CD4-positive, alpha-beta T cell (primary cell): ENCODE measurements around the gene TM4SF4. TPM values are rescaled to one million over a fixed set of nuclear protein-coding genes. Genes with fewer than 3 reads are reported as not detected.

Source experiments
- ATAC-seq: fragments of 200-7000 bp; cut with Tn5 transposase; one replicate; pipeline ENCODE4 v1.10.0; 2022; ENCODE audit warnings: mild to moderate bottlenecking; ENCODE audit not compliant: poor library complexity
- CTCF ChIA-PET: fragments of 350-600 bp; sonication (Branson Sonifier 250); formaldehyde crosslinking; loops from one replicate; lab custom pipeline; 2021; ENCODE audit warnings: antibody characterized with exemption, inconsistent platforms; lab: Charles Lee
- POLR2A ChIA-PET: fragments of 350-600 bp; sonication (Branson Sonifier 250); formaldehyde crosslinking; loops from one replicate; lab custom pipeline; 2021; ENCODE audit warnings: antibody characterized with exemption, inconsistent platforms; lab: Charles Lee
- DNase-seq, 14 experiments: peaks; one replicate each; pipeline ENCODE4 v3.0.0-alpha.2; 2013 to 2020; ENCODE audit warnings: mixed read lengths in 2 of 14
- H3K27ac ChIP-seq, 2 donors: one replicate each; pipeline versions ENCODE4 v1.5.1 to v1.7.0; 2013; ENCODE audit warnings: low read length in 2 of 2, low read depth in 1 of 2, mild to moderate bottlenecking in 1 of 2
- H3K27me3 ChIP-seq, 2 experiments: 1 replicate in 1 of 2; 2 replicates in 1 of 2; pipeline versions ENCODE4 v1.6.1 to v1.7.0; 2013; ENCODE audit warnings: low read length in 2 of 2, control low read depth in 1 of 2, mild to moderate bottlenecking in 1 of 2, moderate library complexity in 1 of 2; ENCODE audit not compliant: insufficient read depth in 2 of 2, control insufficient read depth in 1 of 2
- H3K36me3 ChIP-seq: one replicate; pipeline ENCODE4 v1.6.1; 2013; ENCODE audit warnings: low read length, control low read depth; ENCODE audit not compliant: insufficient read depth
- H3K4me1 ChIP-seq: one replicate; pipeline ENCODE4 v1.6.1; 2013; ENCODE audit warnings: low read length, control low read depth; ENCODE audit not compliant: insufficient read depth
- H3K4me3 ChIP-seq: one replicate; pipeline ENCODE4 v1.5.1; 2013; ENCODE audit warnings: mild to moderate bottlenecking, low read length, moderate library complexity
- H3K9me3 ChIP-seq, 2 experiments: 1 replicate in 1 of 2; 2 replicates in 1 of 2; pipeline versions ENCODE4 v1.6.1 to v1.7.0; 2013; ENCODE audit warnings: low read length in 2 of 2, mild to moderate bottlenecking in 2 of 2, control low read depth in 1 of 2, moderate library complexity in 1 of 2; ENCODE audit not compliant: control insufficient read depth in 1 of 2, insufficient read depth in 1 of 2
- H3K27ac Mint-ChIP-seq: one replicate; pipeline ENCODE4 v1.8.0; 2020; ENCODE audit warnings: mixed read lengths
- H3K27me3 Mint-ChIP-seq: one replicate; pipeline ENCODE4 v1.8.0; 2021; ENCODE audit warnings: mixed read lengths
- H3K36me3 Mint-ChIP-seq: one replicate; pipeline ENCODE4 v1.8.0; 2021; ENCODE audit warnings: low read depth, mixed read lengths
- H3K4me1 Mint-ChIP-seq: one replicate; pipeline ENCODE4 v1.8.0; 2021; ENCODE audit warnings: low read depth, mixed read lengths
- H3K4me3 Mint-ChIP-seq: one replicate; pipeline ENCODE4 v1.8.0; 2020; ENCODE audit warnings: mild to moderate bottlenecking, mixed read lengths
- H3K9me3 Mint-ChIP-seq: one replicate; pipeline ENCODE4 v1.8.0; 2020; ENCODE audit warnings: mixed read lengths
- CTCF ChIP-seq: fragments of 200-600 bp; IDR thresholded peaks from one replicate; pipeline ENCODE4 v1.8.0; 2022; ENCODE audit warnings: antibody characterized with exemption, mild to moderate bottlenecking
- intact Hi-C, 2 experiments: fragments of 100-400 bp; cut with DNase I in 1 of 2; cut with micrococcal nuclease in 1 of 2; formaldehyde crosslinking; loops; one replicate each; pipeline versions ENCODE4 v1.15.1 to v1.9.0; 2023 to 2025; cut with DNase I, micrococcal nuclease
- total RNA-seq, 174 experiments: library from RNA in 2 of 174; stranded (reverse) in 2 of 174; gene quantifications; one replicate each; pipeline ENCODE4 v1.2.3 and lab custom pipeline; 2021 to 2026

Gene TM4SF4
- total RNA-seq, 2 experiments from 2014 or later: not detected

- H3K27ac Mint-ChIP-seq: no peak overlapping the region
- POLR2A ChIA-PET: no interaction called here
- no peak overlapping the region for H3K4me3 Mint-ChIP-seq
- H3K36me3 Mint-ChIP-seq: no peaks in the 10 kb centered on the region
- H3K9me3 ChIP-seq: no peaks in the 10 kb centered on the region
- DNase-seq (no peak), ATAC-seq (no peak)
- H3K9me3 Mint-ChIP-seq: no peaks in the 10 kb centered on the region
- TF ChIP-seq CTCF: no peak
- peaks cover 15% of the 10 kb centered on the region for H3K27me3 Mint-ChIP-seq
- H3K4me1 Mint-ChIP-seq: no peaks in the 10 kb centered on the region
- no peaks in the 10 kb centered on the region for H3K4me1 ChIP-seq
- H3K27ac ChIP-seq: no peak overlapping the region
- CTCF ChIA-PET: no interaction called here
- H3K4me3 ChIP-seq: no peak overlapping the region
- peaks cover 0 to 5% of the 10 kb centered on the region in 2 experiments for H3K27me3 ChIP-seq
- no peaks in the 10 kb centered on the region for H3K36me3 ChIP-seq
- intact Hi-C loops: no loop called here
These were observed 35.5 kb upstream of the TM4SF4 start for GRCh38 chr3:149438981-149439380.

- Mint-ChIP-seq H3K27ac (no peak overlapping the region), H3K4me3 (no peak overlapping the region), H3K27me3 (peaks cover 9% of the 10 kb centered on the region), H3K4me1 (no peaks in the 10 kb centered on the region), H3K9me3 (no peaks in the 10 kb centered on the region), H3K36me3 (no peaks in the 10 kb centered on the region)
- H3K9me3 ChIP-seq: no peaks in the 10 kb centered on the region
- no peaks in the 10 kb centered on the region for H3K4me1 ChIP-seq
- H3K27me3 ChIP-seq: no peaks in the 10 kb centered on the region
- intact Hi-C loops: no loop called here
- TF ChIP-seq CTCF: no peak
- ChIA-PET POLR2A (no interaction called here), CTCF (no interaction called here)
- no peak for ATAC-seq
- no peak overlapping the region for H3K27ac ChIP-seq
- DNase-seq: no peak
- no peak overlapping the region for H3K4me3 ChIP-seq
- H3K36me3 ChIP-seq: no peaks in the 10 kb centered on the region
These were observed 32.9 kb upstream of the TM4SF4 start for GRCh38 chr3:149441642-149442041.

- Mint-ChIP-seq H3K36me3 (no peaks in the 10 kb centered on the region), H3K27me3 (peaks cover 9% of the 10 kb centered on the region), H3K4me3 (no peak overlapping the region), H3K4me1 (no peaks in the 10 kb centered on the region), H3K27ac (no peak overlapping the region), H3K9me3 (no peaks in the 10 kb centered on the region)
- Histone ChIP-seq H3K36me3 (no peaks in the 10 kb centered on the region), H3K27ac (no peak overlapping the region), H3K4me1 (no peaks in the 10 kb centered on the region), H3K27me3 (no peaks in the 10 kb centered on the region), H3K4me3 (no peak overlapping the region), H3K9me3 (no peaks in the 10 kb centered on the region)
- DNase-seq: no peak
- intact Hi-C loops: no loop called here
- ATAC-seq: no peak
- POLR2A ChIA-PET: no interaction called here
- no peak for TF ChIP-seq CTCF
- CTCF ChIA-PET: no interaction called here
These were observed 32.5 kb upstream of the TM4SF4 start for GRCh38 chr3:149442043-149442442.
